Hippocampal formation (tissue), 2 donors: ENCODE results near the gene FBXL13.
"Not testable (repeated sequence)": the region's sequence is repeated elsewhere in the genome, so short reads cannot be mapped to it uniquely, and the experiment has no call there.

ENCODE experiments used
- DNase-seq, 2 donors: peaks; one replicate each; lab custom pipeline; 2025; lab: John Stamatoyannopoulos, UW

Gene FBXL13

DNA sequence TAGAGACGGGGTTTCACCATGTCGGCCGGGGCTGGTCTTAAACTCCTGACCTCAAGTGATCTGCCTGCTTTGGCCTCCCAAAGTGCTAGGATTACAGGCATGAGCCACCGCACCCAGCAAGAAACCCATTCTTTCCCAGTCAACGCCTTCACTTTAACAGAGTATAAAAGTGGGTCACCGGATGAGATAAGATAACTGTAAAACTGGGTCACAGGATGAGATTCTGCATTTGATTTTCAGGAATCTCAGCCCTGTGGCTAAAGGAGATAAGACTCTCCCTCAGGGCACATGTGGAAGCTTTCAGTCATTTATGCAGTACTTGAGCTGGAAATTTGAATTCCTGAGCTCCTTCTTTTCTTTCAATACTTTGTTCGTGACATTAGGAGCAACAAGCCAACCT, 91.0 kb downstream of the FBXL13 start:
- no peak for DNase-seq

- no peak for DNase-seq
Measured at GRCh38 chr7:102982235-102982634, 92.4 kb downstream of the FBXL13 start.

DNA sequence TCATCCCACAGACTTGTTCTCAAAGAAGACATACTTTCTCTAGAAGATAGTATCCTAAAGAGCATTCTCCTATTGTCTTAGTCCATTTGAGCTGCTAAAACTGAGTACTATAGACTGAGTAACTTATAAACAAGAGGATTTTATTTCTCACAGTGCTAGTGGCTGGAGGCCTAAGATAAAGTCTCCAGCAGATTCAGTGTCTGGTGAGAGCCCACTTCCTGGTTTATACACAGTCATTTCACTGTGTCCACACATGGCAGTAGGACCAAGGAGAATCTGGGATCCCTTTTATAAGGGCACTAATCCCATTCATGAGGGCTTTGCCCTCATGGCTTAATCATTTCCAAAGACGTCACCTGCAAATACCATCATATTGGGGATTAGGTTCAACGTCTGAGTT, 93.1 kb downstream of the FBXL13 start:
- DNase-seq, result no peak

GRCh38 chr7:102979670-102980069, 94.9 kb downstream of the FBXL13 start:
- no peak for DNase-seq

DNA sequence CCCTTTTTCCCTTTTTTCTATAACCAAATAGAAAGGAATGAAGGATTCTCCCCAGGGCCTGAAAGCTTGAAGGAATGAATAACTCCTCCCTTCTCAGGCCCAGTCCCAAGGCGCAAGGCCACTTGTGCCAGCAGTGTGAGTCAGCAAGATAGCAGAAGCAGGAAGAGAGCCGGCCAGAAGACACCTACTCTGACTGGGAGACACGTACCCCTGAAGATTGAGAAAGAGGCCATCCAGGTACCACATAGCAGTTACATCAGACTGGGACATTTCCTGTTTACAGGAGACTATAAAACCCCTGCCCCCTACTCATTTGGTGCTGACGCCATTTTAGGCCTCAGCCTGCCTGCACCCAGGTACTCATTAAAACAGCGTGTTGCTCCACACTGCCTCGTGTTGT, 96.3 kb downstream of the FBXL13 start:
- no peak for DNase-seq

DNA sequence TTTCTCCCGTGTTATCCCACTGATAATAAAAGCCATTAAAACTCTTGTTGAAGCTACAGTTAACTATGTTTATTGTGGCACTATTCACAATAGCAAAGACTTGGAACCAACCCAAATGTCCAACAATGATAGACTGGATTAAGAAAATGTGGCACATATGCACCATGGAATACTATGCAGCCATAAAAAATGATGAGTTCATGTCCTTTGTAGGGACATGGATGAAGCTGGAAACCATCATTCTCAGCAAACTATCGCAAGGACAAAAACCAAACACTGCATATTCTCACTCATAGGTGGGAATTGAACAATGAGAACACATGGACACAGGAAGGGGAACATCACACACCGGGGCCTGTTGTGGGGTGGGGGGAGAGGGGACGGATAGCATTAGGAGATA, 97.0 kb downstream of the FBXL13 start:
- DNase-seq, result not testable (repeated sequence)

DNA sequence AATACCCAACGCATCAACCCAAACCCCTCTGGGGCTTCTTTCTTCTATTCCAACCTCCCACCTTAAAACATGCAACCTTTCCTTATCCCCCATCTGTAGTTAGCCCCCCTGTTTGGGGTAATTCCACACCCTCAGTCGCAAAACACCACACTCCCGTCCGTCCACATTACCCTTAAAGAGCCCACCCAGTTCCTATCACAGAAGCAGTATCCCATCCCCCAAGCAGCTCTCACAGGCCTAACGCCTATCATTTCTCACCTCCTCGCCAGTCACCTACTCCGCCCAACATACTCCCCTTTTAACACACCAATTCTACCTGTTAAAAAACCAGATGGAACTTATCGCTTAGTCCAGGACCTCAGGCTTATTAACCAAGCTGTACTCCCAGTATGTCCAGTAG, 98.1 kb downstream of the FBXL13 start:
- no peak for DNase-seq

DNA sequence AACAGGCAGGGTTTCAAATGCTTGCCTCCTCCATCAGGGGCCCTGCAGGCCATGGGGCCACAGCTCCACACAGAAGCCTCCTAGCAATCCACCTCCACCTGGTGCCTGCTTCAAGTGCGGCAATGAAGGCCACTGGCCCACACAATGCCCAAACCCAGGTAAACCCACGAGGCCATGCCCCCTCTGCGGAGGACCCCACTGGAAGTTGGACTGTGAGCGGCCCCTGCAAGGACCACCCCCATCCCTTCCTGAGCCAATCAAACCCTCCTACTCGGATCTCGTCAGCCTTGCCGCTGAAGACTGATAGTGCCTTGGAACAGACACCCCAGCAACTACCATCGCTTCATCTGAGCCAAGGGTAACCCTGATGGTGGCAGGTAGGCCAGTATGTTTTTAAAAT, 98.7 kb downstream of the FBXL13 start:
- no peak for DNase-seq

DNA sequence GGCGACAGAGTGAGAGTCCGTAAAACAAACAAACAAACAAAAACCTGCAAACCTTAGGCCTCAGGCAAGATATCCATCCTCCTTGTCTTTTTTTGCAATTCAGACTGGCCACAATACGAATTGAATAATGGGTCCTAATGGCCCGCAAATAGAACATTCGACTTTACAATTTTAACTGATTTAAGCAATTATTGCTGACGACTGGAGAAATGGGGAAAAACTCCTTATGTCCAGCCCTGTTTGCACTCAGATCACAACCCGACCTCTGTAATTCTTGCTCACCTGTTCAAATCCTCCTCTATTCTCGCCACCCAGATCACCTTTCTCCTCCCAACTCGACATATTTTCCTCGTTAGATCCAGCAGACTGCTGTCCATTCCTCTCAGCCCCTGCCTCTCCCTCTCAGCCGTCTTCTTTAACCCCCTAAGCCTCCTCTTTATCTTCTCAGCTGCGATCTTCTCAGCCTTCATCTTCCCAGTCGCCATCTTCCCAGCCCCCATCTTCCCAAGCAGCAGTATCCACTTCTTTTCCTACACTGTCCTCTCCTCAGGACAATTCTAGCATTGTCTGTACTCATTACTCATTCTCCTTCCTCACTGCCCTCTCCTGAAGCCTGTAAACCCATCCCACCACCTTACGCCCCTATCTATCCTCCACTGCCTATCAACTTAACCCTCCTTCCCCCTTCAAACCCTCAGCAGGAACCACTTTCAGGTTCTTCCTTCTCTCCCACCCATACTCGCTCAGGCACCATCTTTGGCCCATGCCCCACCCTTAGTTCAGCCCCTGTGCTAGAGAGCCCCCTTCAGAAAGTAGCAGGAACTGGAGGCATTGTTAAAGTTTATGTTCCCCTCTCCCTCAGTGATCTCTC, 100.0 kb downstream of the FBXL13 start:
- no peak for DNase-seq

DNA sequence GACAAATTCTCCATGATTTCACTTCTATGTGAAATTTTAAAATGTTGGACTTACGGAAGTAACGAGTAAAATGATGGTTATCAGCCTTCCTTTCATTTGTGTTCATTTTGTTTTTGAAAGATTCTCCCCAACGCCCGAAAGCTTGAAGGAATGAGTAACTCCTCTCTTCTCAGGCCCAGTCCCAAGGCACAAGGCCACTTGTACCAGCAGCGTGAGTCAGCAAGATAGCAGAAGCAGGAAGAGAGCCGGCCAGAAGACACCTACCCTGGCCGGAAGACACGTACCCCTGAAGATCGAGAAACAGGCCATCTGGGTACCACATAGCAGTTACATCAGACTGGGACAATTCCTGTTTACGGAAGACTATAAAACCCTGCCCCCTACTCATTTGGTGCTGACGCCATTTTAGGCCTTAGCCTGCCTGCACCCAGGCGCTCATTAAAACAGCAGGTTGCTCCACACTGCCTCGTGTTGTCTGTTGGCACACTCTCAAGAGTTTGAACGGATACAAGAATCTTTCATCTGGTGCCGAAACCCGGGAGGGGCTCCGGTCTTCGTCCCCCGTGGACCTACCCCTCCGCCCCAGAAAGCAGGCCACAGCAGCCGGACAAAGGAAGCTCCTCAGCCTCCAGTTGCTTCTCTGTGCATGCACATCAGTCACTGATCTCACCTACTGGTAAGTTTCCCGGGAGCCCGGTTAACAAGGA, 101.3 kb downstream of the FBXL13 start:
- no peak for DNase-seq

- no peak for DNase-seq
Measured at GRCh38 chr7:102967798-102968197, 106.8 kb downstream of the FBXL13 start.

DNA sequence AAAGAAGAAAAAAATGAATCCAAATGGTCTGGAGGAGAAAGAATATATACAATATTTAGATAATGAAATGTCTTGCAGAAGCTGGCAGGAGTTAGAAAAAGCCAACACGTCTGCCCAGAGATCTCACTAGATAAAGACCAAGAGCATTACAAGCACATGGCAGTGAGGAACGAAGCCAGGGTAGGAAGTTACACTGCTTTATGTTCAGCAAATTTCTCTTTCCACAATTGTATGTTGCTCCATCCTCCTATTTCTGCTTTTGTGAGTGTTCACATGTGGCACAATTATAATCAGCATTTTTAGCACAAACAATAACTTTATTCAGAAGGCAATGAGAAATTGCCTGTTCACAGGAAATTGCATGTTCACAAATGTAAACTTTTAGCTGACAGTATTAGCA, 108.1 kb downstream of the FBXL13 start:
- DNase-seq, result no peak

- not testable (repeated sequence) for DNase-seq
Measured at GRCh38 chr7:102961993-102962392, 112.6 kb downstream of the FBXL13 start.

GRCh38 chr7:102958004-102958403, 116.6 kb downstream of the FBXL13 start:
- not testable (repeated sequence) for DNase-seq

DNA sequence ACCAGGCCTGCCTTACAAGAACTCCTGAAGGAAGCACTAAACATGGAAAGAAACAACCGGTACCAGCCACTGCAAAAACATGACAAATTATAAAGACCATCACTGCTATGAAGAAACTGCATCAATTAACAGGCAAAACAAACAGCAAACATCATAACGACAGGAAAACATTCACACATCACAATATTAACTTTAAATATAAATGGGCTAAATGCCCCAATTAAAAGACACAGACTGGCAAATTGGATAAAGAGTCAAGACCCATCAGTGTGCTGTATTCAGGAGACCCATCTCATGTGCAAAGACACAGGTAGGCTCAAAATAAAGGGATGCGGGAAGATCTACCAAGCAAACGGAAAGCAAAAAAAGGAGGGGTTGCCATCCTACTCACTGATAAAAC, 120.2 kb downstream of the FBXL13 start:
- DNase-seq, result not testable (repeated sequence)

GRCh38 chr7:102953406-102953805, 121.2 kb downstream of the FBXL13 start:
- no peak for DNase-seq

- no peak for DNase-seq
Measured at GRCh38 chr7:102951839-102952238, 122.8 kb downstream of the FBXL13 start.

DNA sequence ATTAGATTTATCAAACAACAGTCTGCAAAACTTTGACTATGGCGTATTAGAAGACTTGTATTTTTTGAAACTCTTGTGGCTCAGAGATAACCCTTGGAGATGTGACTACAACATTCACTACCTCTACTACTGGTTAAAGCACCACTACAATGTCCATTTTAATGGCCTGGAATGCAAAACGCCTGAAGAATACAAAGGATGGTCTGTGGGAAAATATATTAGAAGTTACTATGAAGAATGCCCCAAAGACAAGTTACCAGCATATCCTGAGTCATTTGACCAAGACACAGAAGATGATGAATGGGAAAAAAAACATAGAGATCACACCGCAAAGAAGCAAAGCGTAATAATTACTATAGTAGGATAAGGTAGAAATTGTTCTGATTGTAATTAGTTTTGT, 130.4 kb downstream of the FBXL13 start:
- DNase-seq, result no peak

DNA sequence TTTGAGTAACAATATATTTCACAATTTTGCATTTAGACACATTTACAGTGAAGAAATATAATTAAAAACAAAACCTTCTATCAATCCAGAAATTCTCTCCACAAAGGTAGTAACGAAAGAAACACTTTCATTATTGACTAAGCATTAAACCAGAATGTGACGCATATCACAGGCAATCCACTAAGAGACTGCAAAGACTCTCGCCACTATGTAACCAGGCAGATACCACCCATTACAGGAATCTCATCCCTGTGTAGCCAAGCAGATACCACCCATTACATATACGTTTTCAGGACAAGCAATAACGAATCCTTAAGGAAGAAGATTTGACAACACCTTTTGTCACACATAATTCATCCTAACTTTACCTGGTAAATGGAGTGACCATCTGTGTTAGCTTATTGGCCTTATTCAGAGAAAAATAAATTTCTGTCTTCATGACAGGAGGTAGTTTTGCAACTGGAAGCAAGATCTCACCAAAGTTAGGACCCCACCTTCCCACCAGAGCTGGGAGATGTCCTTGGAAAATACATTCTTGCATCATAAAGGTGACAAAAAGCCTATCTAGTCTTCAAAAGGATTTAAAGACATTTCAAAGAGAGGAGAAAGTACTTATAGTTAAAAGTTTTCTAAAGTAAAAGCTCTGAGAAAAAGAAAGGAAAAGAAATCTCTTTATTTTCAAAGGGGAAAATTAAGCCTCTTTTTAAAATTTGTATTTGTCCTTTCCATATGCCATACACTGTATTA, 131.0 kb downstream of the FBXL13 start:
- DNase-seq, result no peak

DNA sequence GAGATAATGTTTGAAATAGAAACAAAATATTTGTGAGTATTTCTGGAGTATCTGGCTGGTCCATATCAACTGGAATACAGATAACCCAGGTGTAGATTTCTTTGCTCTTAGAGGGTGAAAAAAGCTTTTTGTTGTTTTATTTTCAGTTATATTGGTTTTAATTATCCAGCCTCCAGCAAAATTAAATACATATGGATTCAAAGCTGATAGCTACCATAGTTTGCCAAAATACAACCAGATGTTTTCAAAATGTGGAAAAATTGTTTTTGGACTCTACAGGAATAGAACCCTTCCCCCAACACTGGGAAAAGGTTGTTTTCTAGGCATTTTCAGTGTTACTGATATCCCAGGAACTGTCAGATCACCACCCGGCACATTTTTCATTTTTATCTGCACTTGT, 131.7 kb downstream of the FBXL13 start:
- no peak for DNase-seq

- no peak for DNase-seq
Measured at GRCh38 chr7:102942181-102942866, 132.3 kb downstream of the FBXL13 start.

- DNase-seq, result no peak
Measured at GRCh38 chr7:102938679-102939078, 135.9 kb downstream of the FBXL13 start.
